Fibroblast of peridontal ligament (primary cell): ENCODE results near the gene ZNF3.
A peak's percentile ranks its signal among the peaks of the same experiment; 100 is the strongest.

Experiments
- DNase-seq: peaks from one replicate; pipeline ENCODE4 v3.0.0-alpha.2; 2010; ENCODE audit errors: extremely low read depth

The ZNF3 gene

DNA sequence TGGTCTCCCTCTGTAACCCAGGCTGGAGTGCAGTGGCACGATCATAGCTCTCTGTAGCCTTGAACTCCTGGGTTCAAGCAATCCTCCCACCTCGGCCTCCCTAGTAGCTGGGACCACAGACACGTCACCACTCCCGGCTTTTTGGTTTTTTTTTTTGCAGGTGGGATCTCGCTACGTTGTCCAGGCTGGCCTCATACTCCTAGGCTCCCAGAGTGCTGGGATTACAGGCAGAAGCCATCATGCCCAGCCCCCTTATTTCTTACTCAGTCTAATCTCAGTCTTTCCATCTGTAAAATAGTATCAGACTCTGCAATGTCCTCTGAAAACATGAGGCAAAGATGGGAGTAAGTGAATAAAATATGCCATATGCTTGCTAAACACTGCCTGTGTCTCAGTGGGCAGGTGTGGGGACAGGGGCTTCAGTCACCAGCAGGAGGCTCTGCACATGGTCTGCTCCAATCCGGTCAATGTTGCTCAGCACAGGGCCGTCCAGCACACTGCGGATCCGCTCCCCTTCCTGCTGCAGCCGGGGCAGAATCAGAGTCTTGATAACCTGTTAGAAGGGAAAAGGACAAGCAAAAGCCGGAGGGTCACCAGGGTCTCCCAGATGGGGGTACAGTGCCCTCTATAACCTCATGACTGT, 28.1 kb upstream of the ZNF3 start:
- DNase-seq, result no peak

DNA sequence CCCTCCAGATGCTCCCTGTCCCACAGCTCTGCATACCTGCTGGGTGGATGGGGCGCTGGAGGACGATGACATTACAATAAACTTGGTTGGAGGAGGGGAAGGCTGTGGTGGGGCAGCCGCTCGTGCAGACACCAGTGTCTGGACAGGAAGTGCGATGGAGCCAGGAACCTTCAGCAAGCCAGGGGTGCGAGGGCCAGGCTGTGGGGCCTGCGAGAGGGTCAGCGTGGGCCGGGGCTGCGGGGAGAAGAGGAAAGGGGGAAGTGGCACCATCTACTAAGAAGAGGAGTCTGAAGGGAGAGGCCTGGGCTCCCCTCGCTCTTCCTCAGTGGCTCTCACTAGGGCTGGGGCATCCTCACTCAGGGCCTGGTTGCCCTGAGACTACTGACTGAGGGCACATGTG, 26.4 kb upstream of the ZNF3 start:
- DNase-seq, result no peak

DNA sequence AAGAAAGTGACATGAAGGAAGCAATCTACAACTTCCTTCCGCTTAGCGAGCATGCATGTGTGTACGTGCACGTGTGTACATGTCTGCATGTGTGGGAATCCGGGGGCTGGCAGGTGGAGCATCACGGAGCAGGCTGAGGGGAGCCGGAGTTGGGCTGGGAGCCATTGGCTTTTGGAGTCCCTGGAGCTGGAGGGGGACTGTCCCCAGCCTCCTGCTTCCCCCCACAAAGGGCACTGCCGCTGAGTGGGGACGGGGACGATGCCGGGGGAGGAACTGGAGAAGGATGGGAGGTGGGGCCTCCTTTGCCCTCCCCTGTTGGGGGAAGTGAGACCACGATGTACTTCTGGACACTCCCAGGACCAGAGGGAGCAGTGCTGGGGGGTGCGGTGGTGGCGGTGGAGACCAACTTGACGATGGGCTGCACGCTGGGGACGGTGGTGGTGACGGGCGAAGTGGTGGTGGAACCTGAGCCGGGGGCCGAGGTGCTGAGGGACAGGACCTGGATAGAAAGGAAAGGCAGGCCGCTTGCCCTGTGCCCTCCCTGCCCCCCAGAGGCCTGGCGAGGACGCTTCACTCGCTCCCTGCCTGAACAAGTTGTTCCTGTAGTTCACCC, 25.7 kb upstream of the ZNF3 start:
- no peak for DNase-seq

DNA sequence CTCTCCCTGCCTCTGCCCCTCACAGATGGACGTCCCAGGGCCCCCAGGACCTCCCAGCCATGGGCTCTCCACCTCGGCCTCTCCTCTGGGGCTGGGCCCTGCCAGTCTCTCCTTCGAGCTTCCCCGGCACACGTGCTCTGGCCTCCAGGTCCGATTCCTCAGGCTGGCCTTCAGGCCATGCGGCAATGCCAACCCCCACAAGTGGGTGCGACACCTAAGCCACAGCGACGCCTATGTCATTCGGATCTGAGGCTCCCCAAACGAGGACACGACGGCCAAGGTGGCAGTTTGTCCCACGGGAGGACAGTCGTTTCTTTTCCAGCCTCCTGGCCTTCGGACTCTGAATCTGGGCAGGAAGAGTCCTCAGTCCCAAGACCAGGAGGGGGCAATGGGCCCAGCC, 25.1 kb upstream of the ZNF3 start:
- no peak for DNase-seq

DNA sequence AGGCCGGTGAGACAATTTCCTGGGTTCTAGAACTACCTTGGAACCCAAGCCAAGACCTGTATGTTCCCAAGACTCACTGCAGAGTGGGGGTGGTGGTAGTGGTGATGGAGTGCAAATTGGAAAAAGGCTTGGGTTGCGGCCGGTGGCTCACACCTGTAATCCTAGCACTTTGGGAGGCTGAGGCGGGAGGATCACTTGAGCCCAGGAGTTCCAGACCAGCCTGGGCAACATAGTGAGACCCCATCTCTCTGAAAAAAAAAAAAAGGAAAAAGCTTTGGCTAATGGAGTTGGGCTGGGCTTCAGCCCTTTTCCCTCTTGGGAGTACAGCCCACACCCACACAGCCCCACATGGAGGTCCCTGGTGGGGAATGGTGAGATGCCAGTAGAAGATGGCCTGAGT, 24.0 kb upstream of the ZNF3 start:
- no peak for DNase-seq

DNA sequence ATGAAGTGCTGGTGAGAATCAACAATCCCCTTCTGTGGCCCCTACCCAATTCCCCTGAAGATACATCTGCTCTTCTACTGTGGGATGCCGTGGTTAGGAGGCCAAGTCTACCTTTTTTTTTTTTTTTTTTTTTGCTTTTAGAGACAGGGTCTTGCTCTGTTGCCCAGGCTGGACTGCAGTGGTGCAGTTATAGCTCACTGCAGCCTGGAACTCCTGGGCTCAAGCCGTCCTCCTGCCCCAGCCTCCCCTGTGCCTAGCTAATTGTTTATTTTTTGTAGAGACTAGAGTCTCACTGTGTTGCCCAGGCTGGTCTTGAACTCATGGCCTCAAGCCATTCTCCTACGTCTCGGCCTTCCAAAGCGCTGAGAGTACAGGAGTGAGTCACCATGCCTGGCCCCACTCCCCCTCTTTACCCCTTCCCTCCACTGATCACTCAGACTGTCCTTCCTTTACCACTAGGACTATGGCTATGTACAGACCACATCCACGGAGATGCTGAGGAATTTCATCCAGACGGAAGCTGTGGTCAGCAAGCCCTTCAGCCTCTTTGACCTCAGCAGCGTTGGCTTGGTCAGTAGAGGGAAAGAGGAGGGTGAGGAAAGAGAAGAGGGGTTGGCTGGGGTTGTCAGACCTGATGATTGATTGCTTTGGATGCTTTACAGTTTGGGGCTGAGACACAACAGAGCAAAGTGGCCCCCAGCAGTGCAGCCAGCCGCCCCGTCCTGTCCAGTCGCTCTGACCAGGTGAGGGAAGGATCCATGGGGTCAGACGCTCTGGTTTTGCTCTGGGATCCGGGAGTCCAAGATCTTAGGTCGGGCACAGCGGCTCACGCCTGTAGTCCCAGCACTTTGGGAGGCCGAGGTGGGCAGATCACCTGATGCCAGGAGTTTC, 21.7 kb upstream of the ZNF3 start:
- peak; percentile 29 for DNase-seq

DNA sequence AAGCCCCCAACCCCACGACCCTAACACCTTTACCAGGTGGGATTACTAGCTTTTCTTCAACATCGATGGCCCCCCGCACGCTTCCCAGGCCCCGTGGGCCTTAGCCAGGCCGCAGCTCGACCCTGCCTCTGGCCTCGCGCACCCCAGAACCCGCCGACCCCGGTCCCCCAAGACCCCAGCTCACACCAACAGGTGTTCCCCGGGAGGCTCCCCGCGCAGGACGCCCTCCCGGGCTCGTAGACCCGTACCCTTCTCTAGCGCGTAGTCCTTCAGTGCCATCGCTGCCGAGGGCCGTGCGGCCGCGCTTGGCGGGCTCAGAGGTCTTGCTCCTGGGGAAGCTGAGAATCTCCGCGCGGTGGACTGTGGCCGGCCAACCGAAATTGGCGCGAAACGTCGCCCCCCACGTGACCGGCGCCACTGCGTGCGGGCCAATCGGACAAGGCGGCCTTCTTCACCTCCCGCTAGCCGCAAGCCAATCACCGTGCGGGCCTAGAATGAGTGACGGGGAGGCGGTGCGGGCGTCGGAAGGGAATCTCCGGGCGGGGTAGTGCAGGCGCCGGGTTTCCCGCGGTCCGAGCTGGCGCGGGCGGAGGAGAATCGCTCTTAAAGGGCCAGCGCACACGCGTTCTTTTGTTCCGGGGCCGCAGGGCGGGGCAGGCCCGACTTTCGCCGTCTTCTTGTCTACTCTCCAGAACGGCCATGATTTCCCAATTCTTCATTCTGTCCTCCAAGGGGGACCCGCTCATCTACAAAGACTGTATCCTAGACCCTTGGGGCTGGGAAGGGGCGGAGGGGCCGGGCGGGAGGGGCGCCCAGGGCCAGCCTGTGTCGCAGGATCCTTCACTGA, 19.7 kb upstream of the ZNF3 start, which contains the start of the genes AP4M1 and MCM7:
AP4M1 (plus strand) TSS at position 628 of the 847 bp plus-strand sequence; CDS start at position 700, 72 bp downstream.
MCM7 (minus strand) TSS at position 382 of the 847 bp plus-strand sequence; CDS start at position 279, 103 bp downstream.
- DNase-seq, result peak; percentile 97

DNA sequence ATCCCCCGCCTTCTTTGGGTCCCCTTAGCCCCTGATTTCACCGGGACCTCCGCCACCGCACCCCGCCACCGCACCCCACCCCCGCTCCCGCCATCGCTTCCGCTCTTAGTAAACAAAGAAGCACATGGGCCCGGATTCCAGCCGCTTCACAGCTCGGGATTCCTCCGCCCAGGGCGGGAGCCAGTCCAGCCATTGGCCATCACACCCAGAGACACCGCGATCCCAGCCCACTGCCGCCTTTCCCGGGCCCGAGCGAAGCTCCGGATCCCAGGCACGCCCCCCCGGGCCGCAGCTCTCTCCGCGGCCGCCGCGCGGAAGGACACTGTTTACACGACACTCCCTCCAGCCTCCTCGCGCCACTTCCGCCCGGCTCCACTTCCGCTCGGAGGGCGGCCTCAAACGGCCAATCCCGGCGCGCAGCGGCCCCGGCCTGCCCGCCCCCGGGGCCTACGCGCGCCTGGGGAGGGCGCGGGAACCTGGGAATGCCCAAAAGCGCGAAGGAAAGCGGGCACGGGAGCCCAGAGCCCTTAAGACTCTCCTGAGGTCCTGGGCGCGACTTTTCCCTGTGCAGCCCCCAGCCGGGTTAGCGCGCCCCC, 19.0 kb upstream of the ZNF3 start:
- DNase-seq, result peak; percentile 96

DNA sequence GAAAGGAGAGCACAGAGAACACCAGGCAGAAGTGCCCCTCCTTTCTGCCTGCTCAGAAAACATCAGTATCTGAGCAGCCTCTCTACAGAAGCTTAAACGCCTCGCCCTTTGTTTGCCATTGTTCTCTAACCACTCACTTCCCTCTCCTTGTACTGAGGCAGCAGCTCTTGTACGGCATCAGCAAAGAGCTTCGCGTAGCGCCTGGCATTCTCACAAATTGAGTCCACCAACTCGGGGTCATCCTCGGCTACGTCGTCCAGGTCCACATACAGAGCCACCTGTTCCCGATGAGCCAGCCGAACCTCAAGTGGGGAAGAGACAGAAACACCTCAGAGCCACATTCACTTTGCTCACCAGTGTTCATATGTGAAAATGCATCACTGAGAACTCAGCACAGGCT, 17.9 kb upstream of the ZNF3 start:
- DNase-seq, result no peak

DNA sequence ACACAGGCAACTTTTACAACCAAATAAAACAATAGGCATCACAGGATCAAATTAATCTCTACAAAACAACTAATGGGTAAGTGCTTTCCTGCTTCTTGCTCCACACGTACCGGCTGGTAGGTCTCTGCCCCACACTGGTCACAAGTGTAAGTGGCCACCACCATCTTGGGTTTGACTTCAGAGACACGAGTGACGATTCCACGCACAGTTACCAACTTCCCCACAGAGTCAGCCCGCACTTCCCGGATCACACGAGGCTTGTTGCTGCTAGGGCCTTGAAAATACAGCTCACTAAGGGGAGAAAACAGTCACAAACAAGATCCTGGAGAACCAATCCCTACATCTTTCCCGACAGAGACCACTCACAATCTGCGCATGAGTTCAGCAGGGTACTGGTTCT, 17.4 kb upstream of the ZNF3 start:
- DNase-seq, result no peak

DNA sequence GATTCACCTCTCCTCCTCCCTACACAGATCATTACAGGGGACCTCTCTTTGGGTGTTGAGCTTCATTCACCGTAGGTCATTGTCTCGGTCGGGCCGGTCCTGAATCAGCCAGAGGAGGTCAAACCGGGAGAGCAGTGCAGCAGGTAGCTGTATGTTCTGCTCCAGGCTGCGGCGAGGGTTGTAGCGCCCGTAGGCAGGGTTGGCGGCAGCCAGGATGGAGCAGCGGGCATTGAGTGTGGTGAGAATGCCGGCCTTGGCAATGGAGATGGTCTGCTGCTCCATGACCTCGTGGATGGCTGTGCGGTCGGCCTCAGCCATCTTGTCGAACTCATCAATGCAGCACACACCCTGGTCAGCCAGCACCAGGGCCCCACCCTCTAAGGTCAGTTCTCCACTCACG, 14.2 kb upstream of the ZNF3 start:
- no peak for DNase-seq

DNA sequence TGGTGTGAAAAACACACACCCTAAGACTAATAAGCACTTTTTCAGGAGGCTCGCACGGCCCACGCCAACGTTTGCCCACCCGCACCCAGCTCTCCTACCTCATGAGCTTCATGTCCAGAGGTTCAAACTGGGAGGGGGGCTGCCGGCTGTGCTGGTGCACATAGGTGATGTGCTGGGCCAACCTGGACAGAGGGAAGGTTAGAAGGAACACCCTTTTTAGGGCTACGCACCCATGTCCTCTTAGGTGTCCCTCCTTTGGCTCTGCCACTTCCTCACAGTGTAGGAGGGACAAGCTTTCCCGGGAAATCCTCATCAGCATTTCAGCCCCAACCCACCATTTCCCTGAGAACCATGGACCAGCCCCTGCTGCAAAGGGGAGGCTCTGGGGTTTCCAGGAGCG, 13.8 kb upstream of the ZNF3 start:
- no peak for DNase-seq

DNA sequence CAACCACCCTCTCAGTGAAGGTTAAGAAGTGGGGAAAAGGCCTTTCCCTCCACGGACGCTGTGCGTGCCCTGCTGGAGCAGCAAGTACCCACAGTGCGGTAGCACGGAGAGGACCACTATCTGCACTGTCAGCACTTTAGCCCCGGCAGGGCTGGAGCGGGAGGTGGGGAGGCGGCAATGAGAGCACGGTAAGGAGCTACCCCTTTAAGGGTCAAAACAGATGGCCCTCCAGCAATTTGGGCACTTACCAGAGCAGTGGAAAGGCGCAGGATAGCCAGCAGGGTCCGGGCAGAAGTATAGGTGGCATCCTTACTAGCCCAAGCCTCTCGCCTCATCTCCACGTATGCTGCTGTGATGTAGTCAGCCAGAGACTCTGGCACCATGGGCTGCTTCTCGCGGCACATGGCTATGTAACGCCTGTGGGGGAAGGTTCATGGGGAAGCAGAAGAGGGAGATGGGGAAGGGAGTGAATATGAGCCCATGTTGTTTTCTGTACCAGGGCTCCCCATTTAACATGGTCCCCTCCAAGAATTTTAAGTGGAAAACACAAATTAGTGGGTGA, 12.5 kb upstream of the ZNF3 start:
- no peak for DNase-seq

DNA sequence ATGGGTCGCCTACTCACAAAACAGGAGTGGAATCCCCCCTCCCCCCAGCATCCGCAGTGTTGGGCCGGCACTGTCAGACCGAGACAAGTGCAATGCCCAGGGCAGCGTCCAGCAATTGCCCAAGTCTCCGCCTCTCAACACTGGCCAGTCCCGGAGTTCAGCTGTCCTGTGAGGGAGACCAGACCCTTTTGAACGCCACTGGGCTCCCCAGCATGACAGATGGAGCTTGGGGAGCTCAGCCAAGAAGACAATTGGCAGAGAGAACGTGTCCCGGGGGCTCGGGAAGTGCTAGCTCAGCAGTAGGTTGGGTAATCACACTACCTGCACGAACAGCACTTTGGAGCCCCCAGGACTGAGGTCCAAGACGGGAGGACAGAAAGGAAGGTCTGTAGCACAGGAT, 12.0 kb upstream of the ZNF3 start:
- no peak for DNase-seq

DNA sequence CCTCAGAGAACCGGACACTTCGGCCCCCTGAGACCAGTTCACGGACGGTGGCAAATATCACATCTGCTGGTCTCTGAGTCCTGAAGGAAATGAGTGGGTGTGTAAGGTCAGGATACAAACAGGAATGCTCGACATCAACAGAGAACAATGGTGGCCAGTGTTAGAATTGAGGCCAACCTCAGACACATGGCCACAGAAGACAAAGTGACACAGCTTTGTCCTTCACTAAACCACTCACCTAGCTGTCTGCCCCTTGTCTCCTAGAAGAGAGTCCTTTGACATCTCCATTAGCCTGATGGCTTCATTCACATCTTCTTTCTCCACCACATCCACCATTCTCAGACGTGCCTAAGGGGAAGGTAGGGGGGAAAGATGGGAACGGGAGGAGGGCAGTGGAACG, 11.5 kb upstream of the ZNF3 start:
- no peak for DNase-seq

DNA sequence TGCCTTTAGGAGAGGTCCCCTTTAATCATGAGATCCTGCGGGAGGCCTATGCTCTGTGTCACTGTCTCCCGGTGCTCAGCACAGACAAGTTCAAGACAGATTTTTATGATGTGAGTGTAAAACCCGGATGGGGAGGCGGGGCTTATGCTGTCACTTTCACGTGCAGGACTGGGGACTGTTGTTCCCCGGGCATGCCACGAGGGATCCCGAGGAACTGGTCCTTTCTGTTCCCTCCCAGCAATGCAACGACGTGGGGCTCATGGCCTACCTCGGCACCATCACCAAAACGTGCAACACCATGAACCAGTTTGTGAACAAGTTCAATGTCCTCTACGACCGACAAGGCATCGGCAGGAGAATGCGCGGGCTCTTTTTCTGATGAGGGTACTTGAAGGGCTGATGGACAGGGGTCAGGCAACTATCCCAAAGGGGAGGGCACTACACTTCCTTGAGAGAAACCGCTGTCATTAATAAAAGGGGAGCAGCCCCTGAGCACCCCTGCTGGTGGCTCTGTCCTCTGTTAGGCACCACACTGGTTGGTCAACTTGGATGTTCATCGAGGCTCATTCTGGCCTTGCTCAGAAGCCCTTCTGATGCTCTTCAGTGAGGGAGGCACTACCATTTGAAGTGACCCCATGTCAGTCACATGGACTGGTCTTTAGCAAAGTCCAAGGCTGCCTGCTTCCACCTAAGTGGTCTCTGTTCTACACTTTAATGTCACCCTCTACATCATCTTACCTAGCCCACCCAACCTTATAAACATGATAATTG, 10.1 kb upstream of the ZNF3 start:
- DNase-seq, result no peak

DNA sequence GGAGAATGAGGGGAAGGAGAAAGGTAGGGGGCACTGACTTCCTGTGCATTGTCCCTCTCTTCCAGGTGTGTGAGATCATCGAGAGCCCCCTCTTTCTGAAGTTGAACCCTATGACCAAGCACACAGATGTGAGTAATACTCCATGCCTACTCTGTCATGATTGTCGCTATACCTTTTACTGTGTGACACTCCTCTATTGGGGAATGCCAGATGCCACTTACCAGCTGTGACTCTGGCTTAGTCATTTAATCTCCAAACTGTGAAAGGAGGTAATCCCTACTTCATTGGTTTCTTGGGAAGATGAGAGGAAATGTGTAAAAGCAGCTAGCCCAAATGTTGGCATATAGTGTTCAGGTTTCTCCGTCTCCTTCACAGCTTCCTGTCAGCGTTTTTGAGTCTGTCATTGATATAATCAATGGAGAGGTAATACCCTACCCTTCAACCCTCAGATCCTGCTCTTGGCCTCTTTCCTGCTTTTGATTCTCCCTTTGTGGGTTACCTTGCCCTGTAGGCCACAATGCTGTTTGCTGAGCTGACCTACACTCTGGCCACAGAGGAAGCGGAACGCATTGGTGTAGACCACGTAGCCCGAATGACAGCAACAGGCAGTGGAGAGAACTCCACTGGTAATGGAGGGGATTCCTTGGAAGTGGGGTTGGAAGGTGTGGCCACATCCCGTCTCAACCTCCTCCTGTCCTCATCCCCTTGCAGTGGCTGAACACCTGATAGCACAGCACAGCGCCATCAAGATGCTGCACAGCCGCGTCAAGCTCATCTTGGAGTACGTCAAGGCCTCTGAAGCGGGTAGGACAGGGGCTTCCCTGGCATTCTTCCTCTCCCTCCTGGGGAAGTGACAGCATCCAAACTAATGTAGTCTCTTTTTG, 9.2 kb upstream of the ZNF3 start:
- no peak for DNase-seq

DNA sequence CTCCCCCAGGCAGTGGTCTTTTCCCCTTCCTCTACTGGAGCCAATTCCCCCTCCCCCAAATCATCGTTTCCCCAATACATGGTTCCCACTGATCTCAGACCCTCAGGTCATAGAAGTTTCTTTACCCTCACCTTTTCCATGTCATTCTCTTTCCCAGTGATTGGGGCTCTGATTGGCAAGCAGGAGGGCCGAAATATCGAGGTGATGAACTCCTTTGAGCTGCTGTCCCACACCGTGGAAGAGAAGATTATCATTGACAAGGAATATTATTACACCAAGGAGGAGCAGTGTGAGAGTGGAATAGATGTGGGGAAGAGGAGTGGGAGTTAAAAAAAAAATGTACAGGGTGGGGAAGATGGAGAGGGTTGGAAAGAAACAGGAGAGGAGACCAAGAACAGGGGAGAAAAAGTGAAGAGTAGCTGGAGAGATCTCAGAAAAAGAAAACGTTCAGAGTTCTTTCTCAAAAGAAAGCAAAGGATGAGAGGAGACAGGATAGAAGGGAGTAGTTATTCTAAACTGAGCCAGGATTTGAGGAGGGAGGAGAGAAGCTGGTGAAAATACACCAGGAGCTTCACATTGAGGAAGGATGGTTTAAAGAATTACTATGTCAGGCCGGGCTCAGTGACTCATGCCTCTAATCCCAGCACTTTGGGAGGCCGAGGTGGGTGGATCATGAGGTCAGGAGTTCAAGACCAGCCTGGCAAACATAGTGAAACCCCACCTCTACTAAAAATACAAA, 8.1 kb upstream of the ZNF3 start:
- DNase-seq, result peak; percentile 31
